HG02798 (cell line): ENCODE measurements around the gene HAND2.

ENCODE experiments used
- ATAC-seq: cut with Tn5 transposase; IDR thresholded peaks from one replicate; pipeline ENCODE4 v1.9.1; 2021; ENCODE audit warnings: mild to moderate bottlenecking; ENCODE audit not compliant: unreplicated experiment, poor library complexity

Gene HAND2

DNA sequence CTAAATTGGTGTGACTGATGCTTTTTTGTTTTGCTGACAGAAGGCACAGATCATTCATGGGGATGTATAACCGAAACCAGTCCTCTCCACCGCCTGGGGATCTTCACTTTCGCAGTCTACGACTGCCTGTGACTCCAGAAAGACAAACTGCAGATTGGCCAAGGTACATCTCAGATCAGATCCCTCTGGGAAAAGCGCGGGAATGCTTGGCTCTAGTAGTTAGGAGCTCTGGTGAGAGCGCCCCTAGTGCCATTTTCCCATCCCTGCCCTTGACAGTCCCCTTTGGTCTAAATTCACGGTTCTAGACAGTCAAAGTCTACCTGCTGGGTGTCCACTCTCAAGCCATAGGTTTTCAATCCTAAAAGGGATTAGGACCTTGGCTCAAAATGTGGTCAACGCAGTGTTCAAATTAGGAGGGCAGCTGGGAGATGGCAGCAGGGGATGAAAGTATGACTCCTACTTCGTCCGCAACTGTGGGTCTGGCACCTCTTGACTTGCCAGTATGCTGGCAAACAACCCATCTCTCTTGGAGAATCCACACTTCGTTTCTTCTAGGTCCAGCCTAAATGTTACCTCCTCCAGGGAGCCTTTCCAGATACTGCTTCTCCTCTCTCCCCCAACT, 6.9 kb upstream of the HAND2 start:
- ATAC-seq = no peak

DNA sequence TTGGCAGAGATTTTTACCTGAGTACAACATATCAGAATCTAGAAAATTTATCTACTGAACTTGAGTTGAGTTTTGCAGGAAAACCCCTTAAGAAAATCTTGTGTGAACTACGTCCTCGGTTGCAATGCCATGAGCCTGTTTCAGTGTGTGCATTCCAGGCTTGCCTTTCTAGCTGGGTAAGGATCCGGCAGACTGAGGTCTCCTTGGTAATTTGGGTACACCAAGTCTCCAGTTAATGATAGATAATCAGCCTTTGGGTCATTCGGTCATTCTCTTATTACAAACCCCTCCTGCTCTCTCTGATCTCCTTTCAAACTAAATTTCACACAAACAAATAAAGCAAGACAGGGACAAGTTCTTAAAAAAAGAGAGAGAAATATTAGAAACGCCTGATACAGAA, 5.9 kb upstream of the HAND2 start:
- ATAC-seq = no peak

GRCh38 chr4:173535165-173535902, 5.3 kb upstream of the HAND2 start:
- no peak for ATAC-seq

- no peak for ATAC-seq
Observed at GRCh38 chr4:173534434-173534833, 4.4 kb upstream of the HAND2 start.

DNA sequence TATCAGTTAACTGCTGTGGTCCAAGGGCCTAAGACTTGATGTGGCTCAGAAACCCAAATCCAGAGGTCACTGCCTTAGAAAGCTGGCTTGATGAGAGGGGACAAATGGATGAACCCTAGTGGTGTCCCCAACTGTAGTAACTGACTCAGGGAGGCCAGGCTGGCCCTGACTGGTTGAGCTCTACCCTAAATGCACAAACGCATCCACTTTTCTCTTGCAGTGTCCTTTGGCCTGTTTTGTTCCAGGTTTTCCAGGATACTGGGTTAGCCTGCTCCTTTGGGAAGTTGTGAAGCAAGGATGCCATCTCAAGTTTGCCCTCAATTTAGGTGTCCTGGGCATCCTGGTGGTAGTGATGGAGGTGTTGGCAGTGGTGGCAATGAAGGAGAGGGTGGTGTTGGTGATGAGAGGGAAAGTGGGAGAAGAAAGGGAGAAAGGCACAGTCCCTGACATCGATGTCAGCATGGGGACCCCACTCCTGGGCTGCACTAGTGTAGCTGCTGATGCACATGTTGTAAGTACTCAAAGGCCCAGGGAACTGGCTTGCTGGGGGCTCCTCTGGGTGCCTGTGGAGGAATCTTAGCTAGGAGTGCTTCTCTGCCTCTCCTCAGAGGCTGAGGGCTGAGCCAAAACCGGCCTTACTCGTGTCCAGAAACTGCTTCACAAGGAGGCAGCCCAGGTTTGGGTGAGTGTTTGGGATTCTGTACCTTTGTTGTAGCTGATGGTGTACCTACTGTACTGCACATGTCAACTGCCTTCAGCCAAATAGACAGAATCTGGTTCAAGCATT, 2.9 kb upstream of the HAND2 start:
- no peak for ATAC-seq

DNA sequence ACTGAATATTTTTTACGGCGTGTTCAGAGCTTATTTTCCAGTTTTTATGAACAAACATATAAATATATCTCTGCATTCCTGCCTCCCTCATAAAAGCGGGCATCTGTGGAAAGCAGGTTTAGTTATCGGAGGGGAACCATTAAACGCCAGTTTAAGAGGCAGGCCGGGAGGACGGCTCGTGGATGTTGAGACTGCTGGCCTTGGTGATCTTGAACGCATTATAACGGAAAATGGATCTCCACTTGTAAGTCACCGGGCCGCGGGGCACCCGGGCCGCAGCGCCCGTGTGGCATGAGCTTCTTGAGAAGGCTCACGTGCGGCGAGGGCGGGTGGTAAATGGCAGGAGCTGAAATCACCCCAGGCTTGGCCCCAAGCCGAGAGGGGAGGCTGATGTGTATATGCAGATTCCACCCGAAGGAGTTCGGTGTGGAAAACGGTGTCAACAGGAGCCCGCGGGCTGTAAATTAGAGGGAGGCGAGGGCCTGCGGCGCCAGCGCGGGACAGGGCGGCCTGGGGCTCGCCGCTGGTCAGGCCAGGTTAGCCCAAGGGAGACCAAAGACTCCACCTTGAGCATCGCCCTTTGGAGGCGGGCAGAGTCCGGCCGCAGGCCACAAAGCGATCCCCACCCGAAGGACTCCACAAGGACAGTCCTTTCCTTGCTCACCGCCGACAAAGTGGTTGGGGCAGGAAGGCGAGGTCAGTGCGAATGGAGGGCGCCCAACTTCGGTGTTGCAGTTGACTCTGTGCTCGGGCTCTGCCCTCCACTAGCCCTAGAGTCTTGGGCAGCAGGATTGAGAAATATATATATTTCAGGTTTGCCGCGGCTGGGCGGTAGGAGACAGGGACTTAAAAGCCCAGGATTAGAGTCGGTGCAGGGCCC, 1.3 kb upstream of the HAND2 start:
- ATAC-seq = no peak

GRCh38 chr4:173530326-173531085, 477 bp upstream of the HAND2 start:
- ATAC-seq = no peak

- no peak for ATAC-seq
Observed at GRCh38 chr4:173528378-173529321, 1.4 kb downstream of the HAND2 start.

DNA sequence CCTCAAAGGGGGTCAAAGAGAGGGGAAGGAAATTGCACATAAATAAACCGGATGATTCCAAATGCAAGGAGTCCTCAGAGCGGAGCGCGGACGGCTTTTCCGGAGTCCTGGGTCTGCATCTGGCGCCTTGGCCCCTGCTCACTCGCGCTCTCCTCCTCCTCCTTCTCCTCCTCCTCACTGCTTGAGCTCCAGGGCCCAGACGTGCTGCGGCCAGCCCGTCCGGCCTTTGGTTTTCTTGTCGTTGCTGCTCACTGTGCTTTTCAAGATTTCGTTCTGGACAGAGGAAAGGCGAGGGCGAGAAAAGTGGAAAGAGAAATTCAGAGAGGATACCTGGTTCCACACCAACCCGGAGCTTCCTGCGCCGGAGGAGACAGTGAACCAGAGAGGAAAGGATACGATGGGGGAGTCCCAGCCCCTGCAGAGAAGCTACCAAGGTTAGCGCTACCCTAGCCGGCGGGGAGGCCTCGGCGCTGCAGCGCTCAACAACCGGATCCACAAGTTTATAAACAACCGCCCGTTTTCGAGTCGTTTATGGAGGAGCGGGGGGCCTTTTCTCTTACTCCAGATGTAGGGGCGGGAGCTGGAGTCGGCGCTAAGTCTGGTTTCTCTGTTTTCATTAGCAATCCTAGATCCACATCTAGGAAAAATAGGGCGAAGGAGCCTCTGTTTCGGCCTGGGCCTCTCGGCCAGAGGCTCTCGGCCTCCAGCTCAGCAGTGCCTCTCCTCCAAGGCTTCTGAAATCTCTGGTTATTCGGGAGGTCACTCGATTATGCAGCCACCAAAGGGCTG, 2.7 kb downstream of the HAND2 start:
- no peak for ATAC-seq

- no peak for ATAC-seq
Observed at GRCh38 chr4:173526724-173527102, 3.3 kb downstream of the HAND2 start.

DNA sequence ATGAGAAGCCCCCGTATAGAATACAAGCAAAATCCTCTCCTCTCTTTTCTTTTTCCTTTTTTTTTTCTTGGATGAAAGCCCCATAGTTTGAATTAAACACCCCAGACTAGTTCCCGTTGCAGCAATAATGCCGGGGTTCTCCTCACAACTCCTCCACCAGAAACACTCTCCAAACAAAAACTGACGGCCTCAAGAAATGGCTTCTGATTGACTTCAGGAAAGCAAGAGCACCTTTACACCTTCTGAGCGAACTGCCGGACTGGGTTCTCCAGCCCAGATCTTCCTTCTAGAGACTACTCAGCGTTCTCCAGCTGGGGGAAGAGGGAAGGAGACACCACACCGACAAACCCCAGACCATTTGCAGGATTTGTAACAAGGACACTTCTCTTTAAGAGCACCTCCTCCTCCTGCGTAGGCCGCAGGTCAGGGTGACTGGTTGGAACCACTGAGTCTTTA, 4.0 kb downstream of the HAND2 start:
- no peak for ATAC-seq

DNA sequence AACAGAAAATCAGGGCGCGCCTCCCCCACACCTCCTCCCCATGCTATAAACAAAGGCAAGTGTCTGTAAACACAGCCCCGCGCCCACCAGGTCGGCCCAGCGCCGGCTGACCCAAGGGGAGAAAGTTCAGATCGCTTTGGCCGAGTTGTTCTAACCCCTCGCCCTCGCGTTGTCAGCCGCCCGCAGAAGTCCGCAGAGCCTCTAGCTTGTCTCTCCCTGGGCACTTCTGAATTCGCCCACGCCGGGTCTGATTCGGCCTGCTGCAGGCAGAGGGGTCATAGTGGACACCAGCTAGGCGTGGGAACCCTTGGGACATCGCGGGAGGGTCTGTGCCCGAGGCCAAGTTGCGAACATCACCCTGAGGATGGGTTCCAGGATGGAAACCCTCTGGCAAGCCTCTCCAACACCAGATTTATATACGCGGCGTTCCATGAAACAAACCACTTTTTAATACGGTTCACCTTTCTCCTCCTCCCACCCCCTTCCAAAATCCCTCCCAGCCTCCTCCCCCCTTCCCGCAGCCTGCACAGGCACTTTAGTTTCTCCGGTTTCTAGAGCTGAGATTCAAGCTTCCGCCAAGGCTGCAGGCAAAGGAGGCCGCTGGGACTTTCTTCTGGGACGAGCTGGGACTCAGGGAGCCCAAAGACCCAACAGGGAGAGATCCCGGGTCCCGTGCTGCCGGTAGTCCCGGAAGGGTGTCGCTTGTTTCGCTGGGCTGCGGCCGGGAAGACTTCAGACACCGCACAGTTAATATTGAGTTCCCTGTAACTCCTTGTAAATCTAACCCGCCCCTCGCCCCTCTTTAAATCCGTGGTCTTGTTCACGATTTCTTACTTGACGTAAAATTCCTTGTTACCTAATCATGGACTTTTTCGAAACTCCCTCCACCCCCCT, 4.7 kb downstream of the HAND2 start:
- ATAC-seq = no peak

- no peak for ATAC-seq
Observed at GRCh38 chr4:173524218-173525117, 5.6 kb downstream of the HAND2 start.

DNA sequence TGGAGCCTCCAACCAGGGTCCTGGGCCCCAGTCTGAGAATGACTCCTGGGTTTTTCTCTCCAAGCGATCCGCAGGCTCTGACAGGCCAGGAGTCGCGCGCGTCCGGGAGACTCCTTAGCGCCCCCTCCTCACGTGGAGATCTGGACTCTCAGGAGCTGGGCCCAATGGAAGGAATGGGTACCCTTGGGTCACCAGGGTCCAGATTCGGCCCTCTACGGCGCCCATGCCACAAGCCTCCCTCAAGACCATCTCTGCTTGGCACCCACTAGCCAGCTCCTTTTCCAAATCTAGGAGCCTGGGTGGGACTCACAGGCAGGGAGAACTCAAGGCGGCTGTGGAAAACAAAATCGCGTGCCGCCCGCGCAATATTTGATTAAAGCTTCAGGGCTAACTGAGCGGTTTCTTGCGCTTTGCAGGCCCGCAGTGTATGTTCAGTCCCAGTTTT, 7.1 kb downstream of the HAND2 start:
- no peak for ATAC-seq

- ATAC-seq = no peak
Observed at GRCh38 chr4:173522160-173522950, 7.7 kb downstream of the HAND2 start.
